Gastroesophageal sphincter (tissue), 3 donors: ENCODE measurements around the gene MICAL3.

Experiments
- CTCF ChIP-seq, 4 experiments: fragments of 200-600 bp in 2 of 4; fragments of 450-650 bp in 2 of 4; sonication (generic) in 1 of 4; IDR thresholded peaks; one replicate each; pipeline ENCODE4 v1.5.1; 2017 to 2019; ENCODE audit warnings: antibody characterized with exemption in 4 of 4, mild to moderate bottlenecking in 2 of 4, moderate library complexity in 2 of 4
- POLR2AphosphoS5 ChIP-seq: sonication (generic); formaldehyde crosslinking; IDR thresholded peaks from one replicate; pipeline ENCODE4 v1.6.1; 2017; ENCODE audit warnings: antibody characterized with exemption

GRCh38 chr22:18012531-18012930 is 11.8 kb downstream of the MICAL3 start:
- TF ChIP-seq CTCF (IDR thresholded peaks at IDR 0.05) (no peak), POLR2AphosphoS5 (no peak)
